SK-N-SH treated with all-trans-retinoic acid at 6 μM for 48 hours (cell line): ENCODE measurements around the gene PXYLP1.

Experiments used
- BACH2 ChIP-seq: fragments of 250-450 bp; sonication (Bioruptor Pico); IDR thresholded peaks from 2 replicates; pipeline ENCODE4 v1.9.0; 2021; ENCODE audit warnings: mild to moderate bottlenecking, borderline replicate concordance
- CSRNP3 ChIP-seq: fragments of 250-450 bp; sonication (Bioruptor Pico); IDR thresholded peaks from 2 replicates; pipeline ENCODE4 v1.5.1; 2021; ENCODE audit warnings: mild to moderate bottlenecking, moderate library complexity
- ISL1 ChIP-seq: fragments of 250-450 bp; sonication (Bioruptor Pico); IDR thresholded peaks from 2 replicates; pipeline ENCODE4 v2.1.2; 2022; ENCODE audit warnings: mild to moderate bottlenecking, moderate library complexity
- OSR1 ChIP-seq: fragments of 250-450 bp; sonication (Bioruptor Pico); IDR thresholded peaks from 2 replicates; pipeline ENCODE4 v1.8.0; 2022; ENCODE audit warnings: moderate library complexity, mild to moderate bottlenecking, inconsistent platforms
- SNAI2 ChIP-seq: fragments of 250-450 bp; sonication (Bioruptor Pico); IDR thresholded peaks from 2 replicates; pipeline ENCODE4 v1.5.0; 2020; ENCODE audit warnings: mild to moderate bottlenecking, moderate library complexity
- TSHZ2 ChIP-seq: fragments of 250-450 bp; sonication (Bioruptor Pico); IDR thresholded peaks from 2 replicates; pipeline ENCODE4 v1.5.0; 2020; ENCODE audit warnings: mild to moderate bottlenecking, moderate library complexity
- ZFP3 ChIP-seq: fragments of 250-450 bp; sonication (Bioruptor Pico); IDR thresholded peaks from 2 replicates; pipeline ENCODE4 v1.5.0; 2020; ENCODE audit warnings: mild to moderate bottlenecking, moderate library complexity

GRCh38 chr3:141294301-141294700 lies 62.7 kb downstream of the PXYLP1 start:
- TF ChIP-seq BACH2 (CRISPR knock-in tag) (no peak), ZFP3 (CRISPR knock-in tag) (no peak), ISL1 (CRISPR knock-in tag) (no peak), SNAI2 (CRISPR knock-in tag) (no peak), CSRNP3 (CRISPR knock-in tag) (no peak), OSR1 (CRISPR knock-in tag) (no peak), TSHZ2 (CRISPR knock-in tag) (no peak)
